PC-9 (cell line): Measurements from ENCODE around the gene CDH13.

Experiments
- EZH2 ChIP-seq: fragments of 200-600 bp; sonication (generic); IDR thresholded peaks from 2 replicates; pipeline ENCODE4 v1.8.0; 2017; ENCODE audit warnings: antibody characterized with exemption, low read depth
- TF ChIP-seq, protein P1 (sequence below): fragments of 200-600 bp; sonication (generic); conservative IDR thresholded peaks from 2 replicates; pipeline ENCODE4 v1.6.1; 2017; ENCODE audit warnings: mixed run types, antibody characterized with exemption, mild to moderate bottlenecking, moderate library complexity

DNA sequence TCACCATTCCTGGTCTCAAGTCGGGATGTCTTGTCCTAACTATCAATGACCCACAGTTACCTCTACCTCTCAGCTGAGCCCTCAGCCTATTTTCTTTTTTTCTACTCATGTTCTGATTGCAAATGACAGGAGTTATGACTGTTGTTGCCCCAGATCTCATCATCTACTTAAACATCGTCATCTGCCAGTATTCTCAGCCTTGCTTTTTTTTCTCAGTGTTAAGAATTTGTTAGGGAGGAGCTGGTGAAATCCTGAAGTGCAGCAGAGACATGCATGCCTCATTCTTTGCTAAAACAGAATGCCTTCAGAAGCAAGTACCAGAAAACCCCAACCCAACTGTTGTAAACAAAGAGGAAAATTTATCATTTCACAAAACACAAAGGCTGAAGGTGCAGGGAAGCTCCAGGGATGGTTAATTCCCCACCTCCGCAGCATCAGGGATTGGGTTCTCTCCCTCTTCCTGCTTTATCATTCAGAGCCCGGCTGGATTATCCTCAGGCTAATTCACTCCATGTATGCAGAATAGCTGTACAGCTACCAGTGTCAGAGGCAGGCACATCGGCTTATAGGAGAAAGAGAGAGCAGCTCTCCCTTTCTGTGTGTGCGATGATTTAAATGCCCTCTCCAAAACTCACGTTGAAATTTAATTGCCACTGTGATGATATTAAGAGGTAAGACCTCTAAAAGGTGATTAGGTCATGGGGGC, 640.2 kb downstream of the CDH13 start:
- TF ChIP-seq, protein P1, sequence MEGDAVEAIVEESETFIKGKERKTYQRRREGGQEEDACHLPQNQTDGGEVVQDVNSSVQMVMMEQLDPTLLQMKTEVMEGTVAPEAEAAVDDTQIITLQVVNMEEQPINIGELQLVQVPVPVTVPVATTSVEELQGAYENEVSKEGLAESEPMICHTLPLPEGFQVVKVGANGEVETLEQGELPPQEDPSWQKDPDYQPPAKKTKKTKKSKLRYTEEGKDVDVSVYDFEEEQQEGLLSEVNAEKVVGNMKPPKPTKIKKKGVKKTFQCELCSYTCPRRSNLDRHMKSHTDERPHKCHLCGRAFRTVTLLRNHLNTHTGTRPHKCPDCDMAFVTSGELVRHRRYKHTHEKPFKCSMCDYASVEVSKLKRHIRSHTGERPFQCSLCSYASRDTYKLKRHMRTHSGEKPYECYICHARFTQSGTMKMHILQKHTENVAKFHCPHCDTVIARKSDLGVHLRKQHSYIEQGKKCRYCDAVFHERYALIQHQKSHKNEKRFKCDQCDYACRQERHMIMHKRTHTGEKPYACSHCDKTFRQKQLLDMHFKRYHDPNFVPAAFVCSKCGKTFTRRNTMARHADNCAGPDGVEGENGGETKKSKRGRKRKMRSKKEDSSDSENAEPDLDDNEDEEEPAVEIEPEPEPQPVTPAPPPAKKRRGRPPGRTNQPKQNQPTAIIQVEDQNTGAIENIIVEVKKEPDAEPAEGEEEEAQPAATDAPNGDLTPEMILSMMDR, result no peak
- no peak for TF ChIP-seq EZH2
